GM12873 (cell line): ENCODE results near the gene C1orf210.

Experiments used
- CTCF ChIP-seq: IDR thresholded peaks from 2 replicates; pipeline ENCODE4 v1.5.1; 2012; ENCODE audit warnings: low read depth, mild to moderate bottlenecking, moderate library complexity, low read length, control low read depth; ENCODE audit not compliant: insufficient read depth; ENCODE audit errors: missing control alignments

C1orf210 gene

GRCh38 chr1:43300378-43301094 is 15.2 kb upstream of the C1orf210 start, which contains the start of gene TIE1:
TIE1 (plus strand) TSS chr1:43300982; CDS start chr1:43301072, 90 bp downstream.
- TF ChIP-seq CTCF: no peak

DNA sequence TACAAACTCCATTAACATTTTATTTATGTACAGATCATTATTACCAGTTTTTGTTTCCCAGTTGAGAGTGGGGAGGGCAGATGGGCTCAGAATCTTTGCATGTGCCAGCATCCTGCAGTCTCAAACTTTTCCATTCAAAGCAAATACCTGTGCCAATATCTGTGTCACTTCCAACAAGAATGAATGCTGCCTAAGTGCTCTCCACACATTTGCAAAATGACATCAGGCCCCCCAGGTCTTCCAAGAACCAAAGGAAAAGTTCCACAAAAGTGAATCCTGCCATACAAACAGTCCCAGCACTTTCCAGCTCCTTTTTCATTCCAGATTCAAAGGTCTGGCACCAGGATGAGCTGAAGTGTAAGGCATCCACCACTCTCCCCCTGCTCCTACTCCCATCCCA is 13.7 kb upstream of the C1orf210 start:
- TF ChIP-seq CTCF: no peak

DNA sequence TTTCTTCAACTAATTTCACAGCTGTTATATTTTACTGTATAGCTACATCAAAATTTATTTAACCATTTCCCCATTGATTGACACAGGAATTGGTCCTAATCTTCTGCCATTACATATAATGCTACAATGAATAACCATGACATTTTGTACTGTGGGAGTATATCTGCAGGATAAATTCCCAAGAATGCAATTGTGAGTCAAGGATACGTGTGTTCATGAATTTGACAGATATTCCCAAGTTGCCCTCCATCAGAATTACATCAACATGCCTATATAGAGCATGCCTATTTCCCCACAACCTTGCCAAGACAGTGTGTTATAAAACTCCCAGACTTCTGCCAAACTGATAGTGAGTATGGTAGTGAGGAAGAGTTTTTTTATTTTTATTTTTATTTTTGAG is 12.7 kb upstream of the C1orf210 start:
- TF ChIP-seq CTCF: no peak

DNA sequence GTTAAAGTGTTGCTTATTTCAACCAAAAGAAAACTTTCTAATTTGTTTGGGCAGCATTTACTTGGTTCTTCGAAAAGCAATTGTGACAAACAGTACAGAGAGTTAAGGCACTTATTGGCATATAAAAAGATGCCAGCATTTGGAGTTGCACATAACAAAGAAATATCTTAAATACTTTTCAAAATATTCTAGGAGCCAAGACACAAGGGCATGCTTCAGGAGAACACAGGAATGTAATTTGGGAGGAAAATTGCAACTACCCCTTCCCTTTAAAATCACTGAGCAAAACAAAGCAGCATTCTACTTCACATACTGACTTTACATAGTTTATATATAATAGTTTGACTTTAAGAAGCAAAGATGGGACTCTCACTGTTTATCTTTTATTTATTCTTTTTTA is 10.8 kb upstream of the C1orf210 start:
- no peak for TF ChIP-seq CTCF

DNA sequence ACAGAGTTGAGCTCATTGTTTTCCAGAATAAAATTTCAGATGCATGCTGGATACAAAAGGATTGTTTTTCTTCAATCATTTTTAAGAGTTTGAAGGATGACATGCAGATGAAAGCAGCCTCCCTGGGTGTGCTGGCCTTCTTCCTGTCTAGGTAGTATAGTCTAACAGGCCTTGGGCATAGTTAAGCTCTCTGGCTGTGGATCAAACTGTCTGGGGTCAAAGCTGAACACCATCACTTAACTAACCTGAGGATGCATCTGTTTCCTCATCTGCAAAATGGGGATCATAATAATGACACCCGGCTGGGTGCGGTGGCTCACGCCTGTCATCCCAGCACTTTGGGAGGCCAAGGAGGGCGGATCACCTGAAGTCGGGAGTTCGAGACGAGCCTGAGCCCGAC is 9.4 kb upstream of the C1orf210 start:
- TF ChIP-seq CTCF: no peak

- TF ChIP-seq CTCF: no peak
Observed at GRCh38 chr1:43293896-43294760, 8.7 kb upstream of the C1orf210 start.

GRCh38 chr1:43293176-43293575 is 7.8 kb upstream of the C1orf210 start:
- no peak for TF ChIP-seq CTCF
